HEK293T (cell line): ENCODE results near the gene RARA.

ENCODE experiments used
- ARNT ChIP-seq: fragments of 450-650 bp; IDR thresholded peaks from 2 replicates; pipeline ENCODE4 v1.6.1; 2017; ENCODE audit warnings: mild to moderate bottlenecking
- HDGF ChIP-seq: fragments of 450-650 bp; IDR thresholded peaks from 2 replicates; pipeline ENCODE4 v1.6.1; 2017; ENCODE audit warnings: antibody characterized with exemption, borderline replicate concordance
- NFRKB ChIP-seq: fragments of 450-650 bp; IDR thresholded peaks from 2 replicates; pipeline ENCODE4 v1.6.1; 2016; ENCODE audit warnings: mild to moderate bottlenecking, moderate library complexity

- TF ChIP-seq HDGF, result no peak
- no peak for TF ChIP-seq ARNT
- TF ChIP-seq NFRKB, result no peak
Observed at GRCh38 chr17:40356990-40357881, 48.3 kb downstream of the RARA start.
